H1 (cell line): ENCODE results near the gene BRIP1.

ENCODE experiments used
- ASH2L ChIP-seq: fragments of 200-600, 300-600 bp; sonication (generic); IDR thresholded peaks from one replicate; pipeline ENCODE4 v1.7.1; 2017; ENCODE audit warnings: low read length
- ATF3 ChIP-seq: IDR thresholded peaks from 2 replicates; pipeline ENCODE4 v1.6.1; 2011; ENCODE audit warnings: low read depth, mild to moderate bottlenecking, low read length; ENCODE audit not compliant: insufficient read depth
- CHD1 ChIP-seq: IDR thresholded peaks from 2 replicates; pipeline ENCODE4 v1.6.1; 2012; ENCODE audit warnings: low read depth, low read length, improper control_type of control experiment
- CHD2 ChIP-seq: IDR thresholded peaks from 2 replicates; pipeline ENCODE4 v1.6.1; 2012; ENCODE audit warnings: low read length, improper control_type of control experiment
- CTCF ChIP-seq, 3 experiments: IDR thresholded peaks; 1 replicate in 2 of 3; 2 replicates in 1 of 3; pipeline versions ENCODE4 v1.5.1 to v1.6.1; 2011; ENCODE audit warnings: low read length in 3 of 3, mild to moderate bottlenecking in 3 of 3, inconsistent platforms in 2 of 3, low read depth in 1 of 3, moderate library complexity in 1 of 3; ENCODE audit not compliant: insufficient read depth in 1 of 3; ENCODE audit errors: control extremely low read depth in 1 of 3
- EP300 ChIP-seq, 2 experiments: IDR thresholded peaks; 1 replicate in 1 of 2; 2 replicates in 1 of 2; pipeline ENCODE4 v1.6.1; 2011 to 2012; ENCODE audit warnings: low read depth in 2 of 2, low read length in 2 of 2, mild to moderate bottlenecking in 2 of 2, borderline replicate concordance in 1 of 2, inconsistent platforms in 1 of 2, moderate library complexity in 1 of 2
- FOSL1 ChIP-seq: IDR thresholded peaks from 2 replicates; pipeline ENCODE4 v1.6.1; 2011; ENCODE audit warnings: mild to moderate bottlenecking, low read depth, low read length, moderate library complexity; ENCODE audit not compliant: insufficient read depth
- NANOG ChIP-seq: IDR thresholded peaks from 2 replicates; pipeline ENCODE4 v1.6.1; 2011; ENCODE audit warnings: low read length, low read depth, mild to moderate bottlenecking, inconsistent platforms; ENCODE audit not compliant: insufficient read depth, poor library complexity, severe bottlenecking
- POLR2A ChIP-seq, 2 experiments: IDR thresholded peaks; 1 replicate in 1 of 2; 2 replicates in 1 of 2; pipeline ENCODE4 v1.6.1; 2011; ENCODE audit warnings: low read depth in 2 of 2, low read length in 2 of 2, mild to moderate bottlenecking in 2 of 2; ENCODE audit errors: control extremely low read depth in 1 of 2
- POLR2AphosphoS5 ChIP-seq: IDR thresholded peaks from 2 replicates; pipeline ENCODE4 v1.6.1; 2011; ENCODE audit warnings: low read depth, low read length
- SIX5 ChIP-seq: IDR thresholded peaks from 2 replicates; pipeline ENCODE4 v1.6.1; 2011; ENCODE audit warnings: mild to moderate bottlenecking, low read depth, low read length
- SP1 ChIP-seq: IDR thresholded peaks from 2 replicates; pipeline ENCODE4 v1.6.1; 2011; ENCODE audit warnings: low read depth, low read length
- TF ChIP-seq, protein P1 (sequence below): fragments of 300-600 bp; sonication (generic); IDR thresholded peaks from 2 replicates; pipeline ENCODE4 v1.7.1; 2012; ENCODE audit warnings: low read length, moderate library complexity, mild to moderate bottlenecking, inconsistent platforms; ENCODE audit not compliant: insufficient replicate concordance

- TF ChIP-seq CTCF (IDR thresholded peaks at IDR 0.05; ENCODE audit: control extremely low read depth in 1 of 3, insufficient read depth in 1 of 3, low read depth in 1 of 3, low read length in 3 of 3) (no peak), EP300 (IDR thresholded peaks at IDR 0.05; ENCODE audit: borderline replicate concordance in 1 of 2, low read depth in 2 of 2, low read length in 2 of 2) (no peak), SIX5 (no peak), POLR2AphosphoS5 (no peak), NANOG (no peak), ASH2L (no peak), POLR2A (IDR thresholded peaks at IDR 0.05; ENCODE audit: control extremely low read depth in 1 of 2, low read depth in 2 of 2, low read length in 2 of 2) (no peak), ATF3 (no peak), CHD2 (no peak), FOSL1 (no peak), CHD1 (no peak), SP1 (no peak)
- TF ChIP-seq, protein P1, sequence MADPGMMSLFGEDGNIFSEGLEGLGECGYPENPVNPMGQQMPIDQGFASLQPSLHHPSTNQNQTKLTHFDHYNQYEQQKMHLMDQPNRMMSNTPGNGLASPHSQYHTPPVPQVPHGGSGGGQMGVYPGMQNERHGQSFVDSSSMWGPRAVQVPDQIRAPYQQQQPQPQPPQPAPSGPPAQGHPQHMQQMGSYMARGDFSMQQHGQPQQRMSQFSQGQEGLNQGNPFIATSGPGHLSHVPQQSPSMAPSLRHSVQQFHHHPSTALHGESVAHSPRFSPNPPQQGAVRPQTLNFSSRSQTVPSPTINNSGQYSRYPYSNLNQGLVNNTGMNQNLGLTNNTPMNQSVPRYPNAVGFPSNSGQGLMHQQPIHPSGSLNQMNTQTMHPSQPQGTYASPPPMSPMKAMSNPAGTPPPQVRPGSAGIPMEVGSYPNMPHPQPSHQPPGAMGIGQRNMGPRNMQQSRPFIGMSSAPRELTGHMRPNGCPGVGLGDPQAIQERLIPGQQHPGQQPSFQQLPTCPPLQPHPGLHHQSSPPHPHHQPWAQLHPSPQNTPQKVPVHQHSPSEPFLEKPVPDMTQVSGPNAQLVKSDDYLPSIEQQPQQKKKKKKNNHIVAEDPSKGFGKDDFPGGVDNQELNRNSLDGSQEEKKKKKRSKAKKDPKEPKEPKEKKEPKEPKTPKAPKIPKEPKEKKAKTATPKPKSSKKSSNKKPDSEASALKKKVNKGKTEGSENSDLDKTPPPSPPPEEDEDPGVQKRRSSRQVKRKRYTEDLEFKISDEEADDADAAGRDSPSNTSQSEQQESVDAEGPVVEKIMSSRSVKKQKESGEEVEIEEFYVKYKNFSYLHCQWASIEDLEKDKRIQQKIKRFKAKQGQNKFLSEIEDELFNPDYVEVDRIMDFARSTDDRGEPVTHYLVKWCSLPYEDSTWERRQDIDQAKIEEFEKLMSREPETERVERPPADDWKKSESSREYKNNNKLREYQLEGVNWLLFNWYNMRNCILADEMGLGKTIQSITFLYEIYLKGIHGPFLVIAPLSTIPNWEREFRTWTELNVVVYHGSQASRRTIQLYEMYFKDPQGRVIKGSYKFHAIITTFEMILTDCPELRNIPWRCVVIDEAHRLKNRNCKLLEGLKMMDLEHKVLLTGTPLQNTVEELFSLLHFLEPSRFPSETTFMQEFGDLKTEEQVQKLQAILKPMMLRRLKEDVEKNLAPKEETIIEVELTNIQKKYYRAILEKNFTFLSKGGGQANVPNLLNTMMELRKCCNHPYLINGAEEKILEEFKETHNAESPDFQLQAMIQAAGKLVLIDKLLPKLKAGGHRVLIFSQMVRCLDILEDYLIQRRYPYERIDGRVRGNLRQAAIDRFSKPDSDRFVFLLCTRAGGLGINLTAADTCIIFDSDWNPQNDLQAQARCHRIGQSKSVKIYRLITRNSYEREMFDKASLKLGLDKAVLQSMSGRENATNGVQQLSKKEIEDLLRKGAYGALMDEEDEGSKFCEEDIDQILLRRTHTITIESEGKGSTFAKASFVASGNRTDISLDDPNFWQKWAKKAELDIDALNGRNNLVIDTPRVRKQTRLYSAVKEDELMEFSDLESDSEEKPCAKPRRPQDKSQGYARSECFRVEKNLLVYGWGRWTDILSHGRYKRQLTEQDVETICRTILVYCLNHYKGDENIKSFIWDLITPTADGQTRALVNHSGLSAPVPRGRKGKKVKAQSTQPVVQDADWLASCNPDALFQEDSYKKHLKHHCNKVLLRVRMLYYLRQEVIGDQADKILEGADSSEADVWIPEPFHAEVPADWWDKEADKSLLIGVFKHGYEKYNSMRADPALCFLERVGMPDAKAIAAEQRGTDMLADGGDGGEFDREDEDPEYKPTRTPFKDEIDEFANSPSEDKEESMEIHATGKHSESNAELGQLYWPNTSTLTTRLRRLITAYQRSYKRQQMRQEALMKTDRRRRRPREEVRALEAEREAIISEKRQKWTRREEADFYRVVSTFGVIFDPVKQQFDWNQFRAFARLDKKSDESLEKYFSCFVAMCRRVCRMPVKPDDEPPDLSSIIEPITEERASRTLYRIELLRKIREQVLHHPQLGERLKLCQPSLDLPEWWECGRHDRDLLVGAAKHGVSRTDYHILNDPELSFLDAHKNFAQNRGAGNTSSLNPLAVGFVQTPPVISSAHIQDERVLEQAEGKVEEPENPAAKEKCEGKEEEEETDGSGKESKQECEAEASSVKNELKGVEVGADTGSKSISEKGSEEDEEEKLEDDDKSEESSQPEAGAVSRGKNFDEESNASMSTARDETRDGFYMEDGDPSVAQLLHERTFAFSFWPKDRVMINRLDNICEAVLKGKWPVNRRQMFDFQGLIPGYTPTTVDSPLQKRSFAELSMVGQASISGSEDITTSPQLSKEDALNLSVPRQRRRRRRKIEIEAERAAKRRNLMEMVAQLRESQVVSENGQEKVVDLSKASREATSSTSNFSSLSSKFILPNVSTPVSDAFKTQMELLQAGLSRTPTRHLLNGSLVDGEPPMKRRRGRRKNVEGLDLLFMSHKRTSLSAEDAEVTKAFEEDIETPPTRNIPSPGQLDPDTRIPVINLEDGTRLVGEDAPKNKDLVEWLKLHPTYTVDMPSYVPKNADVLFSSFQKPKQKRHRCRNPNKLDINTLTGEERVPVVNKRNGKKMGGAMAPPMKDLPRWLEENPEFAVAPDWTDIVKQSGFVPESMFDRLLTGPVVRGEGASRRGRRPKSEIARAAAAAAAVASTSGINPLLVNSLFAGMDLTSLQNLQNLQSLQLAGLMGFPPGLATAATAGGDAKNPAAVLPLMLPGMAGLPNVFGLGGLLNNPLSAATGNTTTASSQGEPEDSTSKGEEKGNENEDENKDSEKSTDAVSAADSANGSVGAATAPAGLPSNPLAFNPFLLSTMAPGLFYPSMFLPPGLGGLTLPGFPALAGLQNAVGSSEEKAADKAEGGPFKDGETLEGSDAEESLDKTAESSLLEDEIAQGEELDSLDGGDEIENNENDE = no peak
Observed at GRCh38 chr17:61645920-61646319, 217.4 kb downstream of the BRIP1 start.
